ENCODE results near the gene SLC50A1. TPM values are rescaled to one million over a fixed set of nuclear protein-coding genes. Genes with fewer than 3 reads are reported as not detected.

Gene SLC50A1
- polyA plus RNA-seq, 1 experiment = 31.4 TPM

- ChIA-PET POLR2A (no interaction called here), CTCF (interaction anchor here (0.5 to 3.4 kb wide), 4 partner anchors 16 to 60 kb away, joined by 7 to 8 read pairs (median 8); no protein-coding TSS in a partner anchor)
- no peak overlapping the region for H3K4me3 ChIP-seq (ENCODE audit: low read depth, low read length)
- no peak for DNase-seq (ENCODE audit: low read depth, low spot score)
- H3K9me3 ChIP-seq (ENCODE audit: control insufficient read depth, insufficient read depth, low read length) = no peaks in the 10 kb centered on the region
- H3K27ac ChIP-seq (ENCODE audit: low read depth, low read length) = no peak overlapping the region
- no peak for TF ChIP-seq CTCF (IDR thresholded peaks at IDR 0.05; ENCODE audit: low read depth, low read length)
- peaks cover 35% of the 10 kb centered on the region for H3K27me3 ChIP-seq (ENCODE audit: control insufficient read depth, insufficient read depth, low read length)
Observed at GRCh38 chr1:155107309-155108264, 28.1 kb upstream of the SLC50A1 start.

GRCh38 chr1:155108296-155108695 lies 27.4 kb upstream of the SLC50A1 start:
- Histone ChIP-seq H3K27me3 (ENCODE audit: control insufficient read depth, insufficient read depth, low read length) (peaks cover 35% of the 10 kb centered on the region), H3K9me3 (ENCODE audit: control insufficient read depth, insufficient read depth, low read length) (no peaks in the 10 kb centered on the region), H3K4me3 (ENCODE audit: low read depth, low read length) (no peak overlapping the region), H3K27ac (ENCODE audit: low read depth, low read length) (no peak overlapping the region)
- DNase-seq (ENCODE audit: low read depth, low spot score) = no peak
- ChIA-PET POLR2A (no interaction called here), CTCF (interaction anchor here (1.8 to 3.4 kb wide), 2 partner anchors 17 to 60 kb away, joined by 7 read pairs; no protein-coding TSS in a partner anchor)
- TF ChIP-seq CTCF (IDR thresholded peaks at IDR 0.05; ENCODE audit: low read depth, low read length) = no peak

- Histone ChIP-seq H3K27ac (ENCODE audit: low read depth, low read length) (no peak overlapping the region), H3K9me3 (ENCODE audit: control insufficient read depth, insufficient read depth, low read length) (no peaks in the 10 kb centered on the region), H3K4me3 (ENCODE audit: low read depth, low read length) (no peak overlapping the region), H3K27me3 (ENCODE audit: control insufficient read depth, insufficient read depth, low read length) (peaks cover 35% of the 10 kb centered on the region)
- CTCF ChIA-PET = no interaction called here
- no peak for TF ChIP-seq CTCF (IDR thresholded peaks at IDR 0.05; ENCODE audit: low read depth, low read length)
- POLR2A ChIA-PET = no interaction called here
- DNase-seq (ENCODE audit: low read depth, low spot score) = no peak
Observed at GRCh38 chr1:155110381-155110780, 25.3 kb upstream of the SLC50A1 start.

GRCh38 chr1:155110826-155111225 lies 24.8 kb upstream of the SLC50A1 start:
- no peak for TF ChIP-seq CTCF (IDR thresholded peaks at IDR 0.05; ENCODE audit: low read depth, low read length)
- ChIA-PET CTCF (no interaction called here), POLR2A (no interaction called here)
- Histone ChIP-seq H3K27ac (ENCODE audit: low read depth, low read length) (no peak overlapping the region), H3K4me3 (ENCODE audit: low read depth, low read length) (no peak overlapping the region), H3K9me3 (ENCODE audit: control insufficient read depth, insufficient read depth, low read length) (no peaks in the 10 kb centered on the region), H3K27me3 (ENCODE audit: control insufficient read depth, insufficient read depth, low read length) (peaks cover 30% of the 10 kb centered on the region)
- DNase-seq (ENCODE audit: low read depth, low spot score) = no peak

- POLR2A ChIA-PET = no interaction called here
- CTCF ChIA-PET = no interaction called here
- no peak for TF ChIP-seq CTCF (IDR thresholded peaks at IDR 0.05; ENCODE audit: low read depth, low read length)
- no peak overlapping the region for H3K4me3 ChIP-seq (ENCODE audit: low read depth, low read length)
- peaks cover 33% of the 10 kb centered on the region for H3K27me3 ChIP-seq (ENCODE audit: control insufficient read depth, insufficient read depth, low read length)
- DNase-seq (ENCODE audit: low read depth, low spot score) = no peak
- H3K27ac ChIP-seq (ENCODE audit: low read depth, low read length) = no peak overlapping the region
- no peaks in the 10 kb centered on the region for H3K9me3 ChIP-seq (ENCODE audit: control insufficient read depth, insufficient read depth, low read length)
Observed at GRCh38 chr1:155113450-155113980, 22.1 kb upstream of the SLC50A1 start.

Measured in AG04450 (cell line).